Measurements from ENCODE around the gene FCN3.
A peak's percentile ranks its signal among the peaks of the same experiment; 100 is the strongest.
"Not testable (repeated sequence)": the region's sequence is repeated elsewhere in the genome, so short reads cannot be mapped to it uniquely, and the experiment has no call there.

FCN3 gene

GRCh38 chr1:27374362-27375086, at the start of gene FCN3:
TSS of gene FCN3 (minus strand) at chr1:27374824. CDS start at chr1:27374818, 6 bp downstream.
- ATAC-seq (no peak), DNase-seq (no peak)

- ATAC-seq (no peak), DNase-seq (no peak)
These were observed 49.1 kb upstream of the FCN3 start for GRCh38 chr1:27423709-27424108.

- peak; percentile 66 for DNase-seq
- ATAC-seq, result peak; percentile 91
These were observed 43.9 kb upstream of the FCN3 start for GRCh38 chr1:27418326-27419185.

- DNase-seq, result no peak
- no peak for ATAC-seq
These were observed 43.1 kb upstream of the FCN3 start for GRCh38 chr1:27417713-27418112.

GRCh38 chr1:27416387-27417111, 41.9 kb upstream of the FCN3 start:
- ATAC-seq (peak; percentile 69), DNase-seq (peak; percentile 47)

- ATAC-seq (no peak), DNase-seq (no peak)
These were observed 39.5 kb upstream of the FCN3 start for GRCh38 chr1:27414091-27414490.

- ATAC-seq, result no peak
These were observed 38.4 kb upstream of the FCN3 start for GRCh38 chr1:27413004-27413403.

GRCh38 chr1:27412502-27412901, 37.9 kb upstream of the FCN3 start:
- ATAC-seq (no peak), DNase-seq (no peak)

More at GRCh38 chr1:27413004-27413403, 38.4 kb upstream of the FCN3 start:
- no peak for DNase-seq

GRCh38 chr1:27410709-27411108, 36.1 kb upstream of the FCN3 start:
- no peak for DNase-seq
- ATAC-seq, result no peak

- no peak for ATAC-seq
- DNase-seq, result no peak
These were observed 35.0 kb upstream of the FCN3 start for GRCh38 chr1:27409669-27410068.

GRCh38 chr1:27408151-27408550, 33.5 kb upstream of the FCN3 start:
- ATAC-seq (no peak), DNase-seq (no peak)

GRCh38 chr1:27406791-27407190, 32.2 kb upstream of the FCN3 start:
- DNase-seq, ATAC-seq: not testable (repeated sequence)

GRCh38 chr1:27406362-27406680, 31.7 kb upstream of the FCN3 start:
- ATAC-seq (no peak), DNase-seq (no peak)

- not testable (repeated sequence) for ATAC-seq, DNase-seq
These were observed 31.2 kb upstream of the FCN3 start for GRCh38 chr1:27405598-27406361.

GRCh38 chr1:27405074-27405473, 30.4 kb upstream of the FCN3 start:
- ATAC-seq (no peak), DNase-seq (no peak)

GRCh38 chr1:27403931-27404330, 29.3 kb upstream of the FCN3 start:
- ATAC-seq (no peak), DNase-seq (no peak)

- DNase-seq (peak; percentile 57), ATAC-seq (peak; percentile 74)
These were observed 28.6 kb upstream of the FCN3 start for GRCh38 chr1:27403065-27403726.

- DNase-seq, result peak; percentile 37
- no peak for ATAC-seq
These were observed 27.7 kb upstream of the FCN3 start for GRCh38 chr1:27402349-27402754.

- DNase-seq (no peak), ATAC-seq (no peak)
These were observed 26.3 kb upstream of the FCN3 start for GRCh38 chr1:27400963-27401341.

- DNase-seq (no peak), ATAC-seq (no peak)
These were observed 25.7 kb upstream of the FCN3 start for GRCh38 chr1:27400082-27400962.
